ENCODE measurements around the gene SLX4IP.

- TF ChIP-seq CTCF (conservative IDR thresholded peaks at IDR 0.05 in 1 of 2, IDR thresholded peaks at IDR 0.05 in 1 of 2; ENCODE audit: extremely low read depth in 1 of 2, insufficient read depth in 1 of 2, low read depth in 1 of 2, low read length in 2 of 2), result no peak
- no peak for TF ChIP-seq EZH2 (IDR thresholded peaks at IDR 0.05; ENCODE audit: borderline replicate concordance, low read length)
Observed at GRCh38 chr20:10556519-10557083, 121.5 kb downstream of the SLX4IP start.
